Astrocyte of the cerebellum (primary cell): ENCODE results near the gene NOG.

Experiments
- DNase-seq: peaks from one replicate; pipeline ENCODE4 v3.0.0-alpha.2; 2011; ENCODE audit warnings: low read depth
- H3K4me3 ChIP-seq: 2 replicates; pipeline ENCODE4 v1.5.1; 2011; ENCODE audit warnings: mild to moderate bottlenecking, low read depth, low read length, moderate library complexity
- in situ Hi-C: cut with HindIII; loops from 2 replicates; pipeline ENCODE4 v1.10.0; 2017; ENCODE audit warnings: low sequenced_read_pairs
- TF ChIP-seq, protein P1 (sequence below): IDR thresholded peaks from 2 replicates; pipeline ENCODE4 v1.5.1; 2012; ENCODE audit warnings: low read length, low read depth, moderate library complexity, mild to moderate bottlenecking; ENCODE audit errors: missing control alignments

Gene NOG

DNA sequence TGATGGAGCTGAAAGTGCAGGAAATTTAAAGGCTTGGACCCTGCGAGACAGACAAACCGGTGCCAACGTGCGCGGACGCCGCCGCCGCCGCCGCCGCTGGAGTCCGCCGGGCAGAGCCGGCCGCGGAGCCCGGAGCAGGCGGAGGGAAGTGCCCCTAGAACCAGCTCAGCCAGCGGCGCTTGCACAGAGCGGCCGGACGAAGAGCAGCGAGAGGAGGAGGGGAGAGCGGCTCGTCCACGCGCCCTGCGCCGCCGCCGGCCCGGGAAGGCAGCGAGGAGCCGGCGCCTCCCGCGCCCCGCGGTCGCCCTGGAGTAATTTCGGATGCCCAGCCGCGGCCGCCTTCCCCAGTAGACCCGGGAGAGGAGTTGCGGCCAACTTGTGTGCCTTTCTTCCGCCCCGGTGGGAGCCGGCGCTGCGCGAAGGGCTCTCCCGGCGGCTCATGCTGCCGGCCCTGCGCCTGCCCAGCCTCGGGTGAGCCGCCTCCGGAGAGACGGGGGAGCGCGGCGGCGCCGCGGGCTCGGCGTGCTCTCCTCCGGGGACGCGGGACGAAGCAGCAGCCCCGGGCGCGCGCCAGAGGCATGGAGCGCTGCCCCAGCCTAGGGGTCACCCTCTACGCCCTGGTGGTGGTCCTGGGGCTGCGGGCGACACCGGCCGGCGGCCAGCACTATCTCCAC lies at the start of gene NOG:
Gene NOG (plus strand): TSS at position 54 of the 674 bp plus-strand sequence. CDS start 525 bp downstream, at position 579.
- H3K4me3 ChIP-seq = peak within 1 kb of the TSS; percentile 41
- in situ Hi-C loops = no loop called here
- TF ChIP-seq, protein P1, sequence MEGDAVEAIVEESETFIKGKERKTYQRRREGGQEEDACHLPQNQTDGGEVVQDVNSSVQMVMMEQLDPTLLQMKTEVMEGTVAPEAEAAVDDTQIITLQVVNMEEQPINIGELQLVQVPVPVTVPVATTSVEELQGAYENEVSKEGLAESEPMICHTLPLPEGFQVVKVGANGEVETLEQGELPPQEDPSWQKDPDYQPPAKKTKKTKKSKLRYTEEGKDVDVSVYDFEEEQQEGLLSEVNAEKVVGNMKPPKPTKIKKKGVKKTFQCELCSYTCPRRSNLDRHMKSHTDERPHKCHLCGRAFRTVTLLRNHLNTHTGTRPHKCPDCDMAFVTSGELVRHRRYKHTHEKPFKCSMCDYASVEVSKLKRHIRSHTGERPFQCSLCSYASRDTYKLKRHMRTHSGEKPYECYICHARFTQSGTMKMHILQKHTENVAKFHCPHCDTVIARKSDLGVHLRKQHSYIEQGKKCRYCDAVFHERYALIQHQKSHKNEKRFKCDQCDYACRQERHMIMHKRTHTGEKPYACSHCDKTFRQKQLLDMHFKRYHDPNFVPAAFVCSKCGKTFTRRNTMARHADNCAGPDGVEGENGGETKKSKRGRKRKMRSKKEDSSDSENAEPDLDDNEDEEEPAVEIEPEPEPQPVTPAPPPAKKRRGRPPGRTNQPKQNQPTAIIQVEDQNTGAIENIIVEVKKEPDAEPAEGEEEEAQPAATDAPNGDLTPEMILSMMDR = no peak
- no peak for DNase-seq

DNA sequence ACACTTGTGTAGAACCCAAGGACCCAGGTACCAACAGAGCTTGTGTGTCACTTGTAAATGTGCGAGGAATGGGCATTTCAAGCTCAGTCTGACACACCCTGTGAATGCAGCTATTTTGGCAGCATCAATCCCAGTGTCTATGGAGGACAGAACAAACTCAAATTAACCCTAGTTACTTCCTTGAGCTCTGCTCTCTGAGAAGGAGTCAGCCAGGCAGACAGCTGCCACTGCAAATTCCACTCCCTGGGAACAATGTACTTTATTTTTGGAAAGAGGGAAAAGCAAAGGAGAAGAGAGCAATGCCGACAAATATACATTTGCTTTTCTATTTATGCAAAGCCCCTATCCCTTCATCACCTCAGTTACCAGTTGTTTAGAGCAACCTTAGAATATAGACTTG lies 48.4 kb upstream of the NOG start:
- no peak for DNase-seq
- in situ Hi-C loops = no loop called here
- TF ChIP-seq, protein P1 = no peak
- H3K4me3 ChIP-seq = no peak overlapping the region

DNA sequence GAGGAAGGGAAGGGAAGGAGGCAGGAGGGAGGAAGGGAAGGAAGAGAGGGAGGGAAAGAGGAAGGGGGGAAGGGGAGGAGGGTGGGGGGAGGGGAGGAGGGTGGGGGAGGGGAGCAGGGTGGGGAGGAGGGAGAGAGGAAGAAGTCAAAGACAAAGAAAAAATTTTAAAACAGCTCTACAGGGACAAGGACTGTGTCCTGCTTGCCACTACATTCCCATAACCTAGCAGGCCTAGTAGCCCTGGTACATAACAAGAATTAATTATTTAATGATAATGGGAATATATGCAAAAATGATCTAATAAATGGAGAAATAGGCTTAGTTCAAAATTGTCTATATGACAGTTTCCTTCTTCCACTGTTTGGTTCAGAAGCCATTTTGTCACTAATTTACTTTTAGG lies 47.6 kb upstream of the NOG start:
- TF ChIP-seq, protein P1 = no peak
- in situ Hi-C loops = no loop called here
- H3K4me3 ChIP-seq = no peak overlapping the region
- no peak for DNase-seq

DNA sequence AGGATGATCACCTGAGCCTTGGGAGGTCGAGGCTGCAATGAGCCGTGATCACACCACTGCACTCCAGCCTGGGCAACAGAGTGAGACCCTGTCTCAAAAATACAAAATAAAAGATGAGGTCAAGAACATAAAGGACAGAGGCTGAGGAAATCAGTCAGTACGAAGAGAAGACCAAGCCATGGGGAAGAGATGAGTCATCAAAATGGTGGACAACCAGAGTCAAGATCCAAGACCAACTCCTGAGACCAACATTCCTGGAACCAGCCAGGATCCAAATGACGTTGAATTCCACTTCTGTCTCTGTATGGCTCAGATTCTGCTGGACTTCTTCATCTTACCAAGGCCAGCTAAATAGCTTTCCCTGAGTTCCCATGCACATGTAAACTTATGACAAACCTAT lies 44.8 kb upstream of the NOG start:
- in situ Hi-C loops = no loop called here
- no peak for DNase-seq
- H3K4me3 ChIP-seq = no peak overlapping the region
- TF ChIP-seq, protein P1 = no peak

DNA sequence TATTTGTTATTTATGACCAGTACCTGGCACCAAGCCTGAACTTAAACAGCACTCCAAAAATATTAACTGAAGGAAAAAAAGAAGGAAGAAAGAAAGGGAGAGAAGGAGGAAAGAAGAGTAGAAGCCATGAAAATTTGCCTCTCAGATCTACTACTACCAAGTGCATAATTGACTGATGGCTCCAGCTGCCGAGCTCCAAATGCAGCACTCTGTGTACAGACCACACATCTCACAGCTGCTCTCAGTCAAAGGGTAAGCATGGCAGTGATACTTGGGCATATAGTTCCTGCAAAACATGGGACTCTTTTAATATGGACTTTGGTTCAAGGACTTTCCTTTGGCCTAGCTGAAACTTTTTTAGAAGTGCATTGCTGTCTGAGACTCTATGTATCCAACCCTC lies 44.0 kb upstream of the NOG start:
- TF ChIP-seq, protein P1 = no peak
- in situ Hi-C loops = no loop called here
- DNase-seq = no peak
- H3K4me3 ChIP-seq = no peak overlapping the region

DNA sequence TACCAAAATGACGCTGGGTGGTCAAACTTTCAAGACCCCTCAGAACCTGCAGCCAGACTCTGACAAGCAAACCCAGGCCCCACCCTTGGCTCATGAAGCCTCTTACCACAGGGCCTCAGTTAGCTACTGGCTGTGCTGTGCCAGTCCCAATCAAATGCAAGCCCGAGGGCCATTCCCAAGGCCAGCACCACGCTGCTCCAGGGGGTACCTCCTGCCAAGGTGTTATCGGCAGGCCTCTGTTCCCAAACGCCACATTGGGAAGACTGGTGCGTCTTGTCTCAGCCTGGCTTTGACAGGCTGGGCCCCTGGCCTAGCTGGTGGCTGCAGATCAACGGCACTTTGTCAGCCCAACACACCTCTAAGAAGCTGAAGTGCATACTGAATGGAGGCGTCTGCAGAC lies 35.8 kb upstream of the NOG start:
- no peak for DNase-seq
- no peak overlapping the region for H3K4me3 ChIP-seq
- TF ChIP-seq, protein P1 = no peak
- in situ Hi-C loops = no loop called here
